Umbilical cord (tissue), 2 donors: Measurements from ENCODE around the gene TOX2. TPM values are rescaled to one million over a fixed set of nuclear protein-coding genes. Genes with fewer than 3 reads are reported as not detected.

Source experiments
- DNase-seq: peaks from one replicate; pipeline ENCODE4 v3.0.0-alpha.2; 2015; ENCODE audit warnings: low spot score
- total RNA-seq: library from RNA; depleted of rRNA; stranded (reverse); fragments of >200 nt; gene quantifications from one replicate; pipeline ENCODE4 v1.2.3, GENCODE V29; 2014; ENCODE audit warnings: low replicate concordance; ENCODE audit not compliant: insufficient read depth

Gene TOX2
- total RNA-seq, 1 donor from 2014 or later: not detected

DNA sequence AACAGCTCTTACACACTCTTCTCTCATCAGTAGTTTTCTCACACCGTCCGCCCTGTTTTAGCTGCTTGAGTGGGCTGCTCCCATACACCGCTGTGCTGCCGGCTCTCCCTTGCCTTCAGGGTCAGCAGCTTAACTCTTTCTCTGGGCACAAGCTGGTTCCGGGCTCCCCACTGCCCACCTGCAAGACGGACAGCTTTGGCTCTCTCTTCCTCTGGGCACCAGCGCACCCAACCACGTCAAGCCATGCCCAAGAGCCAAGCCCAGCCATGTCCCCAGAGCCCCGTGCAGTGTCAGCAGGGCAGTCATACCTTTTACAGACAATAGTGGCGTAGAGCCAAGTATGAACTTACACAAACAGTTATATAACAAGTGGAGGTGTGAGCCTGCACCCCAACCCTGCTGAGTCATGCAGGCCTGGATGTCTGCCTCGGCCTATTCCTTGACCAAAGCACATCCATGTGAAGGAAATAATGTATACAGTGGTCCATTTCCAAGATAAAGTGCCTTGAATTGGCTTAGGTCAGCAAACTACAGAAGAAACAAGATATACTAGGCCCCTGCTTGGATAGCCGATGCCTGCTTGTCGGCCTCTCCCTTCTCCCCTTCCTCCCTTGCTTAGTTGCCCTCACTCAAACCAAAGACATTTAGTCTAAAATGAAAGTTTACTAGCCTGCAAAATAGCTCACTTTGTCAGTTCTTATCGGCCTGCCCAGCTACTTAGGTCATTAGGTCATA, 183.0 kb downstream of the TOX2 start:
- no peak for DNase-seq

DNA sequence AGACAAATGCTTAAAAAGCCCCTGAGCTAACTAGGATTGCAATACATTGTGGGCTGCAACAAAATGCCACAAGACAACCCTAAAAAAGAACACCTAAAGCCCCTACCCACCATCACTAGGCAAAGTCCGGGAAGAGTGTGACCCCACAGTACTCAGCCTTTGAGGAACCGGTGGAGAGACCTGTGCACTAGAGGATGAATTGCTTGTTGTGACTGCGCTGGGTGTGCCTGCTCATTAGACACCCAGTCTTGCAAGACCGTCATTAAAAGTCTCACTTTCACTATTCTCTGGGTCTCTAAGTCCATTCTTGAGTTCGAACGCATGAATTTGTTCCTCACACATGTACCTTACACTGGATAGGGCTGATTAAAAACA, 183.6 kb downstream of the TOX2 start:
- DNase-seq: no peak

DNA sequence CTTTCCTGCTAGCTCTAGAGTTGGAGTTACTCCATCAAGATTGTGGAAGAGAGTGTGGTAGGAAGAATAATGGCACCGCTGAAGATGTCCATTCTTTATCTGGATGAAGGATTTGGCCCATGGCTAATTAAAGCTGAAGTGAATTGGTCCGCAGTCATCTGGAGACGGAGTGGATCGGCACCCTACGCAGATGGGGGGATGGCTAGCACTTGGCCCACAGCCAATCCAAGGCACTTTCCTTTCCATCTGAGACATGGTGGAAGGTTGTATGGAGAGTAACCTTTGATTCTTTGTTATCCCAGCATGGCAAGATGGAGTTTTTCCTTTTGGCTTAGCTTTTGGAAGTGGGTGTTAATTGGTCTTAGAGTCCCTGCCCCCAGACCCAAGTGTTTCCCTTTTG, 184.0 kb downstream of the TOX2 start:
- no peak for DNase-seq

DNA sequence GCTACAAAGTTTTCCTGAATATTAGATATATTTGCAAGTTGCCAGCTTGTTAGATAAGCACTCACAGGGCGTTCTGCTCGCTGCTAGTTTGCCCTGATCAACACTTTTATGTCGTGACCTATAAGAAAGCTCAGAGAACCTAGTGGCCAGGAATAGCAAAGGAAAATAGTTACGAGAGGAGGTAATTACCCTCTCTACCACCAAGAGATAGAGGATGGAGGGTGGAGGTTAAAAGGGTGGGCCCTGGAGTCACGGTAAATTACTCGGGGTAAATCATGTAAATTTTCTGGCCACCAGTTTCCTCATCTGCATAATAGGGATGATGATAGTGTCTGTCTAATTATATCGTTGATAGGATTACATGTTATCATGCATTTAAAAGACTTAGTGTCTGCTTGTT, 185.2 kb downstream of the TOX2 start:
- no peak for DNase-seq

DNA sequence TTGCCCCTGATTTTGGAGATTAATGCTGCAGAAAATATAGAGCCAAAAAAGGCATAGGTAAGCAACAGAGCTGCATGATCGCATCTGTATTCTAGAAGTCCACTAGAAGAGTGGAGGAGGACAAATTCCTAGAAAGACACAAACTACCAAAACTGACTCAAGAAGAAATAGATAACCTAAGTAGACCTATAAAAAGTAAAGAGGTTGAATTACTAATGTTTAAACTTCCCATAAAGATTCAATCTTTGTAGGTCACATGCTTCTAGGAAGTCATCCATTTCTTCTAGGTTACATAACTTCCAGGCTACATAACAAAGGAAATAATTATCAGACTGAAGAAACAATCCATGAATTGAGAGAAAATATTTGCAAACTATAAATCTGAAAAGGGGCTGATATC, 187.9 kb downstream of the TOX2 start:
- no peak for DNase-seq

DNA sequence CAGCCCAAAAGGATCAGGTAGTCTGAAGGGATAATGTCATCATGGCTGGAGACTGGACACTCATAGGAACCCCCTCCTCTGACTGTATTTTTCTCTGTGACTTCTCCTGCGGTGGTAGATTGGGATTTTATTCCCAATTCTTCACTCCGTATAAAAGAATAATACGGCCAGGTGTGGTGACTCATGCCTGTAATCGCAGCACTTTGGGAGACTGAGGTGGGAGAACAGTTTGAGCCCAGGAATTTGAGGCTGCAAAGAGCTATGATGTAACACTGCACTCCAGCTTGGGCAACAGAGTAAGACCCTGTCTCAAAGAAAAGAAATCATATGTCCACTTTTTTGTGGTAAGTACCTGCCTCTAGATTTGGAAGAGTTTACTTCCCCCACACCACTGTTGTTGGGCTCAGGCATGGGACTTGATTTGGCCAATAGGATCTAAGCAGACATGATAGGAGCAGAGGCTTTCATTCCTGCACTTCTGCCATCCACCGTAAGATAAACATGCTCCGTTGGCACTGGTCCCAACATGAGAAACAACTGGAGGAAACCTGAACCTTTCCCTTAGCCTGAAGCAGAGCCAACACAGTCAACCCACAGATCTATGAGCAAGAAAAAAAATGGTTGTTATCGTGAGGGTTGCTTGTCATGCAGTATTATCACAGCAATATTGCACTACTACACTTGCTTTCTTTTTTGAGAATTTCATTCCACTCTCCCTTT, 190.3 kb downstream of the TOX2 start:
- no peak for DNase-seq

DNA sequence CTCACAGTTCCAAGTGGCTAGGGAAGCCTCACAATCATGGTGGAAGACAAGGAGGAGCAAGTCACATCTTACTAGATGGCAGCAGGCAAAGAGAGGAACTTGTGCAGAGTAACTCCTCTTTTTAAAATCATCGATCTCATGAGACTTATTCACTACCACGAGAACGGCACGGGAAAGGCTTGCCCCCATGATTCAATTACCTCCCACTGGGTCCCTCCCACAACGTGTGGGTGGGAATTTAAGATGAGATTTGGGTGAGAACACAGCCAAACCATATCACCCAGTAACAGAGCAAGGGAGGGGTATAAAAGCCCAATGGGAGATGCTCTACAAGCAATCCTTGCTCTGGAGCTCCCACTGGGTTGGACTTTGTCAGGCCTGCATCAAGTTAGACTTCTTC, 192.0 kb downstream of the TOX2 start:
- DNase-seq: no peak

DNA sequence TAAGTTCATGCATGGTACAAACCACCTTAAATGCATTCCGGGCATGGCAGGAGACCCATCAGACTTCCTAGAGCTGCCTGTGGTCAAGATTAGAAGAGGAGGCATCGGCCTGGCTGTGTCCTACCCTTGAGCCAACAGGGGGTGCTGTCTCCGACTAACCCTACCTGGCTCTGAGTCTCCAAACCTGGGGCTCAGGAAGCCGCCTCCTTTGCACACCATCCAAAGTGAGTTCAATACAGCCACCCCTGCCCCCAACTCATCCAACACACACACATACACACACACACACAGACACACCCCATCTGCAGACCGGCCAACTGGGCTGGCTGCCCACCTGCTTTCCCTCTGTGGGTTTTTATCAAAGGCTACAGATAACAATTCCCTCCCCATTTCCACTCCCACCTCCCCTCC, 195.3 kb downstream of the TOX2 start:
- no peak for DNase-seq

DNA sequence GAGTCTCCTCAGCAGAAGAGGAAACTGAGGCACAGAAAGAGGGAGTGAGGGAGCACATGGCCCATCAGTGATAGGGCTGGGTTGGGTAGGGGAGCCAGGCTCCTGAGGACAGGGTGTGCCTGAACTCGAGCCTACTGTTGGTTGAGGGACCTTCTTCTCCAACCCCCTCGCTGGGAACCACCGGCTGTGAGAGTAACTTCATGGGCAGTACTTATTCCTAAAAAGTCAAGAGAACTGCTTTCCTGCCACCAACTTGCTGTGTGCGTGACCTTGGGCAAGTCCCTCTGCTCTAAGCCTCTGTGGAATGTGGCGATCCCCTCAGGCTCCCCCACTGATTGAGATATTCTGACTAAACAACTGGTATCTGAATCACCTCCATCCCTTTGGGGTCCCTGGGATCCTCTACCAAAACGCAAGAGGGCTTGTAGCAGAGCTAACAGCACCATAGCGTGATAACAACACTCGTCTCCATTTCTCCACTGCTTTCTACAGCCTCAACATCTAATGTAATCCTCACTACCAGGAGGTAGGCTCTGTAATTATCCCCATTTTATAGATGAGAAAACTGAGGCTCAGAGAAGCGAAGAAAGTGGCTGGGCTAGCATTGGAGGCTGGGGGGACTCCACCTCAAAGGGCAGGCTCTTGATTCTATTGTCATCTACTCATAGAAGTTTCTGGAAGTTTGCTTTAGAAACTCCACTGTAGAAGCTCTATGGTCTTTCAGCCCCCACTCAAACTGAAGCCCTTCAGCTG, 196.3 kb downstream of the TOX2 start:
- no peak for DNase-seq

DNA sequence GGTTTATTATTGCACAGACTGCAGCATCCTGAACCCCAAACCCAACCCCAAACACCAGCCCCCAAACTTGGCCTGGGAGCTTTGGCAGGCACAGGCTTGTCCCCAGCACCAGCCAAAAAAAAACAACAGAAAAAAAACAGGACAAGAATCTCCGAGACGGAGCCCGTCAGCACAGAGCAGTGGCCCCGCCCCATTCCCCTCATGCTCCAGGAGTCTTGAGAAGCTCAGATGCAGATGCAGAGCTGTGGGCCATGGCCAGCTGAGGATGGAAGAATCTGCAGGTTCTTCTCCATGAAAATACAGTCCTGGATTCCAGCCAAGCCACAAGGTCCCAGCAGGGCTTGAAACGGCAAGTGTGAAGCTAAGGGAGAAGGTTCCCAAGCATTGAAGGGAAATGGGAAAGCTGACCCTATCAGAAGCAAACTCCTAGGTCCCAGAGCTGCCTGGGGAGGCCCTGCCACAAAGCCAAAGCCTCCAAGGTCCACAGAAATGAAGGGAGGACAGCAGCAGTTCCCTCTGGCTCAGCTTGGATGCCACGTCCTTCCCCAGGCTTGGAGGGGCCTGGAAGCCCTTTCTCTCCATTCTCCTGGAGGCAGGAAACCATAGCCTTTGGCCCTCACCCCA, 197.2 kb downstream of the TOX2 start:
- no peak for DNase-seq

DNA sequence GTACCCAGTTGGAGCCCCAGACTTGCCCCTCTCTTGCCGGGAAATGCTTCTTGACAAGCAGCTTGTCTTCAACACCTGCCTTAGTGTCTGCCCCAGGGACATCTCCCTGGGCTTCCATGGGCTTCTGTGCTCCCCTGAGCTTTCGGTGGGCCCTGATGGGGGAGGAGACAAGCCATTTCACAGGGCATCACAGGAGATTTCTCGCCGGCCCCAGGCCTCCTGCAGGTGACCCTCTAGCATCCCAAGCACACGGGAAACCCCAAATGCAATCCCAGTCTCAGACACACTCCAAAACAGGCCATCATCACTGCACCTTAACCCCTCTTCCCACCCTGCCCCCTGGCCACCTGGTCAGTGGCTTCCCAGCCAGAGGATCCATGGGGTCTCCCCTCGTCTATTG, 197.8 kb downstream of the TOX2 start:
- DNase-seq: no peak

DNA sequence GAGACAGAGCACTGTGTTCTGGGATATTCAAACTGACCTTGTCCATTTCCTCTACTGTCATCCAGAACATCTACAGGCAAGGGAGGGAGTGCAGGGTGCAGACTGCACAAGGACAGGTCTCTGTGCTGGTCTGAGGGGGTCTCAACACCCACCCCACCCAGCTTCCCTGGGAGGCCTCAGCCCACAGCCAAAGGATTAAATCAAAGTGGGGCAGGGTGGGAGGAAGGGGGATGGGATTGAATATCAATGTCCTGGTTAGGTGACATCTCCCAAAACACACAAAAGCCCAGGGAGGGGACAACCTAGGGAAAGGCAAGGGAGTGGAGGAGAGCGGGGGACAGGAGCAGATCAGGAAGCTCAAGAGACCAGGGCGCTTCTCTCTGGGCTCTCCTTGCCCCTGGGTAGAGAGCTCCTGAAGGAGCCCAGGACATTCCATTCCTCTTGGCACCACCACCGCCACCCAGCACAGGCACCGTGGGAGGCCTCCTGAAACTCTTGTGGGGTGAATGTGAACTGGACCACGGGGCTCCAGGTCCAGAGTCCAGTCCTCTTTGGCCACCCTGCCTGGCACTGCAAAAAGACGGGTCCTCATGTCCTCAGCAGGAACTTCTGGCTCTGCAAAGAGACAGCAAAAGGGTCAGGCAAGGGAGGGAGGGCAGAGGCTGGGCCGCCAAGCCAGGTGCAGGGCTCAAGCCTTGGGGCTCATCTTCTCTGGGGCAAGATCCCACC, 198.4 kb downstream of the TOX2 start:
- no peak for DNase-seq

DNA sequence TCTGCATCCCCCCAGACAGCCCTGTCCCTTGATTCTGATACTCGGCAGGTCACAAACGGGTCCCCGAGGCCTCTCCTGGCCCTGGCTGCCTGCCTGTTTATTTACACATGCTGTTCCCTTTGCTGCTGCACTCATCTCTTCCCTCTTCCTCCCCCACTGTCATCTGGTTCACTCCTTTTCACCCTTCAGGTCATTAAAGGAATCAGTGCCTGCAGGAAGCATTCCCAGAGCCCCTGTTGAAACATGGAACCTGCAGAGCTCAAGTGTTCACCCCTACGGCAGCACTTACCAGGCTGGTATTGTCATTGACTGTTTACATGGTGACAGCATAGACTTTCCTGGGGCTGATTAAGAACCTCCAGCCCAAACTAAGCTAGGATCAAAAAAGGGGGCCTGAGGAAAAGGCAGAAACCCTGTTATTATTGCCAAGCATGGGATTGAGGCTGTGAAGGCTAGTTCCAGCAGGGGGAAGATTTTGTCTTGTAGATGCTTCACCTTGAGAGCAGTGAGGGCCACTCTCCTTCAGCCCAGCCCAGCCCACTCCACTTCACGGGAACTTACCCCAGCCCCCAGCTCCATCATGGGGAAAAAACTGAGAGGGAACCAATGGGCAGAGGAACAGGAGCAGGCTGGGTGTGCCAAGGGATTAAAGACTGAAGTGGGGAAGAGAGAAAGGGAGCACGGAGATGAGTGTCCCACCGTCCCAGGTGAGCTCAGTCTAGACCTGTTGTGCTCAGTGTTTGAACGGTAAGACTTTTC, 199.1 kb downstream of the TOX2 start:
- no peak for DNase-seq

DNA sequence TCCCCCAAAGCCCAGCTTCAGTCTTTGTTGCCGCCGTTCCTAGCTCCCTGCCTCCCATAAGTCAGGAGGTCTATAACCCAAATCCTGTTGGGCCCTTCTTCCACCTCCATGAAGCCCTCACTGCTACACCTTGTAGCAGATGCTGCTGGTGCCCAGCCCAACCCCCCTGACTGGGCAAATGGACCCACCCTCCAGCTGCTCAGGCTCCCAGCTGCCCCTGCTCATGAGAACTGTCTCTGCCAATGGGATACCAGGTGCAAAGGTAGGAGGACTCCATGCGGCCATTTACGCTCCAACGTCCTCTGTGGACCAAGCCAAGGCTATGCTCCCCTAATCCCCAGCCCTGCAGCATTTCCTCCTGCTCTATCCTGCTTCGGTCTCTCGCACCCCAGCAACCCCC, 200.5 kb downstream of the TOX2 start:
- DNase-seq: no peak

DNA sequence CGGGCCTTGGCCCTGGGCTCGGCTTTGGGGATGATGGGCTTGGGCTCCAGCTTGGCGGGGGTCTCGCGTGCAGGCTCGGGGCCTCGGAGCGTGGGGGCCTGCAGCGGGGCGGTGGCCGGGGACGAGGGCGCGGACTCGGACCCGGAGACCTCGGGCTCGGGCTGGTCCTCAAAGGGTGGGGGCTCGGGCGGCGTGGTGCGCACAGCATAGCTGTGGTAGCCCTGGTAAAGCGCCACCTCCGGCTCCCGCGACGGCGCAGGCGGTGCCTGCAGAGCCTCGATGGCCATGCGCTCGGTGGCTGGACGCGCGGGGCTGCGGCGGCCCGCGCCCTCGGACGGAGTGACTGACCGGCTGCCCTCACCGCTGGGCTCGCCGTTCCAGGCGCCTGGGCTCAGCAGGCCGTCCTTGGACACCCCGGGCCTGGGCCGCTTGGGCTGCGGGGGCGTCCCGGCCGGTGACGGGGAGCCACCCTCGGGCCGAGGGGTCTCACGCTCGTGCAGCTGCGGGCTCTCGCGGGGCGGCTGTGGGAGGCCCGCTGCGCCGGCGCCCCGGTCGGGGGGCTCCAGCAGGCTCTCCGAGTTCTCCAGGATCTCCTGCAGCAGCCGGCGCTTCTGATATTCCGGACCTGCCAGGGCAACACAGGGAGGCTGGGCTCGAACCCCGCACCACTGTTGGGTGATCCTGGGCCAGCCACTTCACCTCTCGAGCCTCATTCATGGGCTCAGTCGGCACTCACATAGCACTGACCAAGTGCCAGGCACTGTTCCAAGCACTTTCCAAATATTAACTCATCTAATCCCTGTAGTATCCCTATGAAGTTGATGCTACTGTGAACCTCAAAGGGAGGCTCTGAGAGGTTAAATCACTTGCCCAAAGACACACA, 201.4 kb downstream of the TOX2 start:
- DNase-seq: no peak

DNA sequence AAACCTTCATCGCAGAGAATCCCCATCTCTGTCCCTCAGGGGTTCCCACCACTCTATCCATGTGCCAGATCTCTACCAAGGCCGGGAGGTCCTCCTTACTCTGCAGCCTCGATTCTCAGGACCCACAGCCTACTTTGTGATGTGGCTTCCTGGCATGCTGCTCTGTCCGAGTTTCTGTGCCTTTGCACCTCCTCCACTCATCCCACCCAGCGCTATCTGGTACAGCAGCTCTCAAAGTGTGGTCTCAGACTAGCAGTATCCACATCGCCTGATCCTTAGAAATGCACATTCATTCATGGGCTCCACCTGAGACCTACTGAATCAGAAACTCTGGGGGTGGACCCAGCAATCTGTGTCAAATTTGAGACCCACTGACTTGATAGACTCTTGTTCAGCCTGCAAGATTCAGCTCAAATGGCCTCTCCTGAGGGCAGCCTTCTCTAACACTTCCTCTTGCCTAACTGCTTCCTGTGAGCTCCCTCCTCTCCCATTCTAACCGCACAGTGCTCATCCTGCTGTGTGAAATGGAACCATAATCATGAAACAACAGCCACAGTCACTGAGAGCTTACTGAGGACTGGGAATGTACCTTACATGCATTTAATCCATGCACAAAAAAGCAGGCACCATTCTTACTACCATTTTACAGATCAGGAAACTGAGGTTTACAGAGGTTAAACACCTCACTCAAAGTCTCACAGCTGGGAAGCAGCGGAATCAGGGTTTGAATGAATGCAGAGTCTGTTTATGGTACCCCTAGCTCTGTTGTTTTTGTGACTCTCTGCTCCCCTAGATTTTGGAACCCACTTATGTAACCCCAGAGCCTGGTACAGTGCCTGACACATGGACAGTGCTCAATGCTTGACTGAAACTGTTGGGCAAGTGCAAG, 202.9 kb downstream of the TOX2 start:
- no peak for DNase-seq

DNA sequence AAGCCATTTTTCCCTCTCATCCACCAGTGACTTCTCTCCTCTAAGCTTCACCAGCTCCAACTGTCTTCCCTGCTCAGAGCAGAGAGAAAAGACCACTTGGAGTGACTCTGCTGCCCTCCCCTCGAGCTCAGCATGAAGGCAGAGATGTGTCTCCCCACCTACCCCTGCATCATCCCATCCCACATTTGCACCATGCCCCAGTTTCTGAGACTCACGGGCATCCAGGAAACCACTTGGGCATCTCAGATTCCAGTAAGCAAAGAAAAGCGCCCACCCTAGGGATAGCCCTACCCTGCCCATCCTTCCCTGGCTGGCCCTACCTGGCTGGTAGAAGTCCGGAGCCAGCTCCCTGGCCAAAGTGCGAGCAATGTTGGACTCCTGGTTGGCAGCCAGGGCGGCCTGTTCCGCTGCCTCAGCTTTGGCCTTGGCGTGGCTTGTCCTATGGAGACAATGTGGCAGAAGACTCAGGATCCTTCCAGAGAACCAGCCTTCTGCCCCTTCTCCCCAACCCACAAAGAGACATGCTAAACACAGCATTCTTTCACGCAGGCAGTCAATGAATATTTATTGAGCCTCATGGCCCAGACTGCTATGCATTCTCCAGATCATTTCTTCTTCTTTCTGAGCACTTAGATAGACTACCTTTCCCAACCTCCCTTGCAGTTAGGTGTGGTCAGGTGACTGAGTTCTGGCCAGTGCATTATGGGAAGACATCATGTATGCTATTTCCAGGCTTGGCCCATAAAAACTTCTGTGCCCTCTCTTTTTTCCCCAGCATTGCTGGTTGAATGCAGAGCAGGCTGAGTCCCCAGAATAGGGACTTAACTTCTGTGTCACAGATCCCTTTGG, 203.8 kb downstream of the TOX2 start:
- DNase-seq: no peak
